Fibroblast of skin of scalp (primary cell): ENCODE measurements around the gene HACL1.
A peak's percentile ranks its signal among the peaks of the same experiment; 100 is the strongest.

Source experiments
- DNase-seq: peaks from one replicate; pipeline ENCODE4 v3.0.0-alpha.2; 2013

HACL1 gene

DNA sequence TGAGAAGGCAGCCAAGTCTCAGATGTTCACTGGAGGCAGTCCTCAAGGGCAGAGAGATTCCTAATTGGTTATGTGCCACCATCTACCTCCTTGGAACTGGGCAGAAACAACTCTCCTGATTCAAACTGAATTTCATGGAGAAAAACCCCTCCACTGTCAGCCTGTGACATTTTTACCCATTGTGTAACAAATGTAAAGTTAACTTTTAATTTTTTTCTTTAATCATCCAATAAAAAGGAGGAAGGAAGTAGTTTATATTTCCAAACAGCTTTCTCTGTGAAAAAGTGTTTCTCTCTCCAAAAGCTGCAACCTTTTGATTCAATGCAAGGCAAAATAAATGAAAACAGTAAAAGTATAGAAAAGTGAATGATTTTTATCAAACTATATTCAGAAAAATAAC is 79.4 kb downstream of the HACL1 start:
- no peak for DNase-seq

DNA sequence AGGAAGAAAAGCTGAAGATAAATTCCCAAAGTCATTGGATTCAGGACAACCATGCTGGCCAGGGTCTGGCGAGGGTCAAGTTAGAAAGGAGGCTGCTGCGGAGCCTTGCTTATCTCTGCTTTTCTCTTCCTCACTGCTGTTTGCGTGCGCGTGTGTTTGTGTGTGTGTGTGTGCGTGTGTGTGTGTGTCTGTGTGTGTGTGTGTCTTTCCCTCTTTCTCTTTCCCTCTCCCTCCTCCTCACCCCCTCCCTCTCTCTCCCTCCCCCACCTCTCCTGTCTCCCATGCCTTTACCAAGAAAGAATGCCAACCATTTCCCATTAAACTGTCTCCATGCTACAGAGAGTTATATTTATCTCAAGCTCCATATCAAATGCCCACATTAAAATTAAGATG is 79.8 kb downstream of the HACL1 start, which contains the start of gene COLQ:
TSS of gene COLQ (minus strand) at position 134 of the 393 bp plus-strand sequence. CDS start at position 53, 81 bp downstream.
- peak; percentile 35 for DNase-seq

GRCh38 chr3:15520804-15521572 is 80.4 kb downstream of the HACL1 start:
- no peak for DNase-seq

GRCh38 chr3:15520185-15520584 is 81.2 kb downstream of the HACL1 start:
- DNase-seq: no peak

GRCh38 chr3:15519096-15519495 is 82.3 kb downstream of the HACL1 start:
- no peak for DNase-seq

DNA sequence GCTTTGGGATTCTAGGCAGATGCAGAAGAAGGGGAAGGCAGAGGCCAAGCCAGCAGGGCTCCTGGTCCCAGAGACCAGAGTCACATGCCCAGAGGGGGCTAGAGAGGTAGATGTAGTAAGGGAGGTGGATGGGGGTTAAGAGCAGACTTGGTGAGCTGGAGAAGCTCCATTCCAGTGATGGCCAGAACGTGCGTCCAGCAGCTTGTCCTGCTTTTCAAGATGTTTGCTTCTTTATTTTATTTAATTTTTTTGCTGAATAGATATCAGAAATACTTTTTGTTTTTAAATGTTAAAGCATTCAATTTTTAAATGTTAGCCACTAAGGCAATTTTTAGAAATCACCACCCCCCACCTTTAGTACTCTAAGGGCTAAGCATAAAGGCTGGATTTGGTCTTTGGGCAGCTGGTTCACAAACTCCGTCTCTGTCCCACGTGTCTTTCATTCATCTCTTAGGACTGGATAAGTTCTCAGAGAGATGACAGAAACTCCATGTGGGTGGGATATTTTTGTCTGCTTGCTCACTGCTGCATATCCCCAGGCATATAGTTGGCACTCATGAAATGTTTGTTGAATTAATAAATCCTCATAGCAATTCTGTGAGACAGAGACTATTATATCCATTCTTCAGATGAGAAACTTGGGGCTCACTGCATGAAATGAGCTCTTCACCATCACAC is 86.6 kb downstream of the HACL1 start:
- DNase-seq: peak; percentile 21

- no peak for DNase-seq
Measured at GRCh38 chr3:15513810-15514662, 87.3 kb downstream of the HACL1 start.

GRCh38 chr3:15513116-15513515 is 88.3 kb downstream of the HACL1 start:
- no peak for DNase-seq

GRCh38 chr3:15512166-15512565 is 89.2 kb downstream of the HACL1 start:
- DNase-seq: no peak

DNA sequence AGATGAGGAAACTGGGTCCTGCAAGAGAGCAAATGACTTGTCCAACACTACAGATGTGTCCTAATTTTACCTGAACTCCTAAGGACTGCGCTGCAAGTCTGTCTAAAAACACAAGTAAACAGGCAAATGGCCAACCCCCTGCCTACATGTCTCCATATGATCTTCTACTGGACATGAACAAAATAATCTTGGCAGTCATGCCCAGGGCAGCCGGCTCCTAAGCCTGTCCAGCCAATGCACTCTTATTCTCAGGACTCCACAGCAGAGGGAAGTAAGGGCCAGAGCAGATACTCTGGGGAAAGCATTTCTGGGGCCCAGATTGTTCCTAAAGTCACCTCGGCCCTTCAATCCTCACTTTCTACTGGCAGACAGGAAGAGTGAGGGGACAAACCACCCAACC is 90.2 kb downstream of the HACL1 start:
- DNase-seq: no peak
